HG03378 (cell line): ENCODE results near the gene DTYMK.
"Not testable (repeated sequence)": the region's sequence is repeated elsewhere in the genome, so short reads cannot be mapped to it uniquely, and the experiment has no call there.

Experiments
- ATAC-seq: cut with Tn5 transposase; IDR thresholded peaks from one replicate; pipeline ENCODE4 v1.9.1; 2021; ENCODE audit warnings: mild to moderate bottlenecking, moderate library complexity; ENCODE audit not compliant: unreplicated experiment

The DTYMK gene

GRCh38 chr2:241673189-241673663 lies 13.4 kb downstream of the DTYMK start:
- ATAC-seq: no peak

- ATAC-seq: no peak
Measured at GRCh38 chr2:241672243-241673188, 14.1 kb downstream of the DTYMK start.

GRCh38 chr2:241671457-241672240 lies 15.0 kb downstream of the DTYMK start:
- no peak for ATAC-seq

- no peak for ATAC-seq
Measured at GRCh38 chr2:241670333-241671110, 16.1 kb downstream of the DTYMK start.

GRCh38 chr2:241668839-241669238 lies 17.8 kb downstream of the DTYMK start:
- ATAC-seq: no peak

GRCh38 chr2:241668354-241668753 lies 18.3 kb downstream of the DTYMK start:
- no peak for ATAC-seq

- no peak for ATAC-seq
Measured at GRCh38 chr2:241666627-241667400, 19.8 kb downstream of the DTYMK start.

GRCh38 chr2:241665731-241666440 lies 20.7 kb downstream of the DTYMK start:
- ATAC-seq: no peak

- ATAC-seq: not testable (repeated sequence)
Measured at GRCh38 chr2:241662731-241663130, 23.9 kb downstream of the DTYMK start.

GRCh38 chr2:241660593-241661213 lies 25.9 kb downstream of the DTYMK start:
- ATAC-seq: no peak

- ATAC-seq: no peak
Measured at GRCh38 chr2:241659150-241659739, 27.4 kb downstream of the DTYMK start.

GRCh38 chr2:241658296-241658695 lies 28.3 kb downstream of the DTYMK start:
- no peak for ATAC-seq

- no peak for ATAC-seq
Measured at GRCh38 chr2:241657786-241658254, 28.8 kb downstream of the DTYMK start.

- no peak for ATAC-seq
Measured at GRCh38 chr2:241656190-241656741, 30.3 kb downstream of the DTYMK start.

- ATAC-seq: no peak
Measured at GRCh38 chr2:241655516-241656189, 31.0 kb downstream of the DTYMK start.

GRCh38 chr2:241654551-241654950 lies 32.1 kb downstream of the DTYMK start:
- no peak for ATAC-seq

- no peak for ATAC-seq
Measured at GRCh38 chr2:241653210-241653750, 33.3 kb downstream of the DTYMK start.
